Heart left ventricle (tissue), 13 donors: Measurements from ENCODE around the gene CDR2L.
"Not testable (repeated sequence)": the region's sequence is repeated elsewhere in the genome, so short reads cannot be mapped to it uniquely, and the experiment has no call there.

ENCODE experiments used
- CTCF ChIP-seq, 12 donors: fragments of 200-600 bp; sonication (generic) in 4 of 12; IDR thresholded peaks; one replicate each; pipeline versions ENCODE4 v1.5.0 to v1.8.0; 2018 to 2022; ENCODE audit warnings: antibody characterized with exemption in 12 of 12, mild to moderate bottlenecking in 5 of 12
- POLR2A ChIP-seq, 2 donors: fragments of 450-650 bp; IDR thresholded peaks; one replicate each; pipeline ENCODE4 v1.6.1; 2017; ENCODE audit warnings: antibody characterized with exemption in 2 of 2, mild to moderate bottlenecking in 2 of 2, moderate library complexity in 2 of 2
- donor health status: ischemic (EF 13 %, LVEDD 7.1; RV severe dilation, severe dysfunction).
- donor health status: DM: no; HTN: yes; CAD: no.
- donor health status: DM: no; HTN: no; CAD: no.
- donor health status: ischemic (EF 25% LVEDD 6.9; RV normal size, moderate dysfunction).
- donor health status: ischemic (EF 25% LVEDD 5.7; RV mildly dilated, moderate dysfunction).
- donor health status: ischemic (EF 35%, LVEDD 5.7; RV mildly dilated, moderate dysfunction).
- donor health status: nonischemic (EF 11% LVEDD 7.7; RV severe dilation, severe dysfunction).
- donor health status: DM: yes; HTN: yes; CAD: no.
- donor health status: PGD.
- donor health status: ischemic (EF 29% LVEDD 5.4; RV normal size, mild dysfunction).
- donor health status: nonischemic (EF 23%, LVEDD 6.1; RV moderate dilation, normal function).

GRCh38 chr17:74982663-74983313, 4.6 kb upstream of the CDR2L start:
- not testable (repeated sequence) for TF ChIP-seq CTCF, POLR2A (IDR thresholded peaks at IDR 0.05)
